Left ventricle myocardium inferior (tissue), 1 donor: ENCODE measurements around the gene CCDC124. TPM values are rescaled to one million over a fixed set of nuclear protein-coding genes. Genes with fewer than 3 reads are reported as not detected.

ENCODE experiments used
- DNase-seq: peaks from one replicate; pipeline ENCODE4 v3.0.0-alpha.2; 2020
- H3K27ac ChIP-seq: fragments of 200-600 bp; replicated peaks from 2 replicates; pipeline ENCODE4 v1.8.0; 2021
- H3K27me3 ChIP-seq: fragments of 200-600 bp; 2 replicates; pipeline ENCODE4 v1.8.0; 2021; ENCODE audit warnings: low read depth
- H3K36me3 ChIP-seq: fragments of 200-600 bp; 2 replicates; pipeline ENCODE4 v1.8.0; 2021
- H3K4me1 ChIP-seq: fragments of 200-600 bp; 2 replicates; pipeline ENCODE4 v1.8.0; 2021
- H3K4me3 ChIP-seq: fragments of 200-600 bp; 2 replicates; pipeline ENCODE4 v1.8.0; 2021; ENCODE audit warnings: mild to moderate bottlenecking, moderate library complexity
- H3K9me3 ChIP-seq: fragments of 200-600 bp; replicated peaks from 2 replicates; pipeline ENCODE4 v1.8.0; 2021
- intact Hi-C: fragments of 100-400 bp; cut with micrococcal nuclease; formaldehyde crosslinking; loops from one replicate; pipeline ENCODE4 v1.11.0; 2022
- total RNA-seq: library from RNA; stranded (reverse); fragmentation: NEBNext Ultra II Directional; extraction: Animal tissue kit (Norgen Biotek cat#: 25700); gene quantifications from one replicate; pipeline ENCODE4 v1.2.1, GENCODE V29; 2021
- TF ChIP-seq, protein P1 (sequence below): fragments of 200-600 bp; IDR thresholded peaks from 2 replicates; pipeline ENCODE4 v1.8.0; 2021; ENCODE audit warnings: antibody characterized with exemption, mild to moderate bottlenecking, borderline replicate concordance
- donor health status: DM: no; HTN: yes; CAD: no; lungs with severe emphysema.

Gene CCDC124
- total RNA-seq, 1 donor from 2014 or later, result 87.4 TPM

DNA sequence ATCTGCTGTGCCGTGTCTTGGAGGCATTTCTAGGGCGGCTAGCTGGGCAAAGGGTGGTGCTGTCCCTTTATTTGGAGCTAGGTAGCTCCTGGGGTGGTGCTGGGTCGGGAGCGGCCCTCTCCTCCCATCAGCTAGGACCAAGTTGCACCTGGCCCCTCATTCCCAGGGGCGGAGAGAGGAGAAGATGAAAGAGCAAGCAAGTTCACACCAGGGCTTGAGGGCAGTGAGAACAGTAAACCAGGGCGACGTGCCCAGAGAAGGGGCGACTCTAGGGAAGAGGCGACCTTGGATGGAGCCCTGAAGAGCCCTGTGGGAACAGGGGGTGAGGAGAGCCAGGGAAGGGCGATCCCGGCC is 17.1 kb downstream of the CCDC124 start:
- no peaks in the 10 kb centered on the region for H3K36me3 ChIP-seq
- H3K27ac ChIP-seq, result no peak overlapping the region
- TF ChIP-seq, protein P1, sequence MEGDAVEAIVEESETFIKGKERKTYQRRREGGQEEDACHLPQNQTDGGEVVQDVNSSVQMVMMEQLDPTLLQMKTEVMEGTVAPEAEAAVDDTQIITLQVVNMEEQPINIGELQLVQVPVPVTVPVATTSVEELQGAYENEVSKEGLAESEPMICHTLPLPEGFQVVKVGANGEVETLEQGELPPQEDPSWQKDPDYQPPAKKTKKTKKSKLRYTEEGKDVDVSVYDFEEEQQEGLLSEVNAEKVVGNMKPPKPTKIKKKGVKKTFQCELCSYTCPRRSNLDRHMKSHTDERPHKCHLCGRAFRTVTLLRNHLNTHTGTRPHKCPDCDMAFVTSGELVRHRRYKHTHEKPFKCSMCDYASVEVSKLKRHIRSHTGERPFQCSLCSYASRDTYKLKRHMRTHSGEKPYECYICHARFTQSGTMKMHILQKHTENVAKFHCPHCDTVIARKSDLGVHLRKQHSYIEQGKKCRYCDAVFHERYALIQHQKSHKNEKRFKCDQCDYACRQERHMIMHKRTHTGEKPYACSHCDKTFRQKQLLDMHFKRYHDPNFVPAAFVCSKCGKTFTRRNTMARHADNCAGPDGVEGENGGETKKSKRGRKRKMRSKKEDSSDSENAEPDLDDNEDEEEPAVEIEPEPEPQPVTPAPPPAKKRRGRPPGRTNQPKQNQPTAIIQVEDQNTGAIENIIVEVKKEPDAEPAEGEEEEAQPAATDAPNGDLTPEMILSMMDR, result no peak
- H3K27me3 ChIP-seq, result peaks cover 65% of the 10 kb centered on the region
- intact Hi-C loops, result no loop called here
- H3K4me1 ChIP-seq, result peaks cover 58% of the 10 kb centered on the region
- DNase-seq, result no peak
- H3K4me3 ChIP-seq, result peak overlapping the region; percentile 89
- no peaks in the 10 kb centered on the region for H3K9me3 ChIP-seq

DNA sequence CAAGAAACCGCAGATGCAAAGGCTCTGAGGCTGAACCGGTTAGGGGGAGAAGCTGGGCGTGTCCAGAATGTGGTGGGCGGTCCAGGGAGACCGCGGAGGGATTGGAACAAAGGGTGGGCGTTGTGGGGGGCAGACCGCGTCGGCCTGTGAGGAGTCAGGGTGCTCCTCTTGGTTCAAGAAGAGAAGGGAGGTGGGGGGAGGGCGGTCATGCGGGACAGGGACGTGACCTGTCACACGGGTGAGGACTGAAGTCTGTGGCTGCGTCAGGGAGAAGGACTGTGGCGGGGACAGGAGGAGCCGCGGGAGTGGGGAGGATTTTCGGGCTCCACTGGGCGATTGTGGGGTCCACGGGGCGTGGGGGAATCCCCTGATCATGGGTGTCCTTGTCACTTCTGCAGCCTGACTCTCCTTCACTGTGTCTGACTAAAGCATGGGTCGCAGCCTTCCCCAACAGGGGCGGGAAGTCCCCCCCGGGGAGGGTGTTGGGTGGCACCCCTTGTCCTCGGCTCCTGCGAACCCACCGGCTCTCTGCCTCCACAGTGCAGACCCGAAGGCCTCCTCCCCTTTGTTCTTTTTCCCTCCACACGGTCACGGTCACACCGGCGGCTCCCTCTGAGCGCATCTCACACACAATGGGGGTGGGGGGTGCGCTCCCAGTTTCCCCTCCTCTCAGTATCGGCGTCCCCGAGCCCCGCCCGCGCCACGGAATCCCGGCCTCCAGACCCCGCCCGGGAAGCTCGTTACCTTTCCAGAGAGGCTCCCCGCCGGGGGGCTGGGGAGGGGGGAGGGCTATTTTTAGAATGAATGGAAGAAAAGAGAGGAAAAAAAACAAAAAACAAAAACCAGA is 17.7 kb downstream of the CCDC124 start:
- H3K9me3 ChIP-seq, result no peaks in the 10 kb centered on the region
- TF ChIP-seq, protein P1, result no peak
- H3K36me3 ChIP-seq, result no peaks in the 10 kb centered on the region
- peak; percentile 16 for DNase-seq
- intact Hi-C loops, result no loop called here
- peaks cover 71% of the 10 kb centered on the region for H3K27me3 ChIP-seq
- H3K4me1 ChIP-seq, result peaks cover 58% of the 10 kb centered on the region
- H3K27ac ChIP-seq, result no peak overlapping the region
- peak overlapping the region; percentile 89 for H3K4me3 ChIP-seq

DNA sequence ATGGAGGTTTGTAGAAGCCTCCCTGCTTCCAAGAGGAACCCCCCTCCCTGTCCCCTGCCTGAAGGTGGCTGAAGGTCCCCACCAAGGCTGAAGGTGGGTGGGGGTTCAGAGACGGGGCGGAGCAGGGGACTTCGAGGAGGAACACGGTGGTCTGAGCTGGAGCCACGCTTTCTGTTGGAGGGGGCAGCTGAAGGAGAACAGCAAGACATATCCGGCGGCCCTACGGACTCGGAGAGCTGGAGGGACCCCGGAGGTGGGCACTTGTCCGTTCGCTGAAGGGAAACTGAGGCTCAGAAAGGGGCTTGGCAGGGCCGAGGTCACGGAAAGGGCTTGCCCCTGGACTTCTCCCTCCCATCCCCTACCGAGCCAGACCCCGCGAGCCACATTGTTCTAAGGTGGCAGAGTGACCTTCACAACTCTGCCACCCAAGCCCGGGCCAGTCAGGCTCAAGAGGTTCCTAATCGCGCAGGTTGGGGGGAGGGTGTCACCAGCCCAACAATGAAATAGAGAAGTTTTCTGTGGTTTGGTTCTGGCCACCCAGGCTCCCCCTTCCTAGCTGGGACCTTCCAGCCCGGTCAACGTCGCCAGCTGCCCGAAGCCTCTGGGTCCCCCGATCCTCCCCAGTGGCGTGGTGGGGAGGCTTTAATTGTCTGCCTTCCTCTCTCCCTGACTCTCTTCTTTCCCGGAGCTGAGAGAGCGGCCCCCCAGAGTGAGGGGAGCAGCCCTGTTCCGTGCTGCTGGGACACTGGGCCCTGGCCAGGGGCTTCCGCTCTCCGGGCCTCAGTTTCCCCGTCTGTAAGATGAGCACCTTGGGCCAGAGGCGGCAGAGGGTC is 18.6 kb downstream of the CCDC124 start:
- intact Hi-C loops, result no loop called here
- TF ChIP-seq, protein P1, result no peak
- Histone ChIP-seq H3K36me3 (no peaks in the 10 kb centered on the region), H3K4me3 (peak overlapping the region; percentile 89), H3K27me3 (peaks cover 79% of the 10 kb centered on the region), H3K4me1 (peaks cover 58% of the 10 kb centered on the region), H3K27ac (no peak overlapping the region), H3K9me3 (no peaks in the 10 kb centered on the region)
- DNase-seq, result no peak

DNA sequence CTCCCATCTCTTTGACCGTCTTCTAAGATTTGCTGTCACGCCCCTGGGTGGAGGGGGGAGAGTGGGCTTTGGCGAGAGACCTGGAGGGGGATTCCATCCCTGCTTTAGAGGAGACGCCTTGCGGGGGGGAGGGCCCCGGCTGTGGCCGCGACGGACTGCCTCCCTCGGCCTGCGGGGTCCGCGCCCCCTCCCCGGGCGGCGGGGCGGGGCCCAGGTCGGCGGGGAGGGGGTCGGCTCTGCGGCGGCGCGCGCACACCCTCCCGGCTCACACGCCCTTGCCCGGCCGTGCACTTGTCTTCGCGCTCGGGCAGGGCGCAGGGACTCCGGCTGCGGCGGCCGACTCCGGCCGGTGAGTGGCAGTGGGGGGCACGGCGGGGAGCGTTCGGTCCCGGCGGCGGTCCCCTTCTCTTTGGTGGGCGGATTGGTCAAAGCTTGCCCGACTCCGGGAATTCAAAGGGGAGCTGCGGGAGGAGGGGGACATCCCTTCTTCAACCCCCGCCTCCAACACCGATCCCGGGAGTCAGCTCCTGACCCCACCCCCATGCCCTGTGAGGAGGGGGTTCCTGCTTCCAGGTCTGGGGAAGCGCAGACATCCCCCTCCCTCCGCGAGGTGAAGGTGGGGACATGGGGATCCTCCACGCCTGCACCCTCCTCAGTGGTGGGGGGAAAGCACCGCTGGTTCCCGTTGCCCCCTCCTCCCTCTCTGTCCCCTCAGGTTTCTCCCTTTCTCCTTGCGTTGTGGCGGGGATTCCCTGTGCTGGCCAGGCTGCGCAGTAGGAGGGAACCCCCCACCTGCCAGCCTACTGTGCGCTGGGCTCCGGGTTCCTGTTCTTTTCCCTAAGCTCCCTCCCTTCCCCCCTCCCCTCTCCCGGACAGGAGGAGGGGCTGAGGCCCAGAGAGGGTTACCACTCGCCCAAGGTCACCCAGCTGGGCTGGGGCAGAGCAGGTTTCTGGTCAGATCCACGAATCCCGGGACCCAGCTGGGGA is 19.5 kb downstream of the CCDC124 start:
- H3K4me1 ChIP-seq, result peaks cover 54% of the 10 kb centered on the region
- H3K9me3 ChIP-seq, result no peaks in the 10 kb centered on the region
- DNase-seq, result no peak
- intact Hi-C loops, result no loop called here
- H3K4me3 ChIP-seq, result peak overlapping the region; percentile 89
- no peaks in the 10 kb centered on the region for H3K36me3 ChIP-seq
- no peak overlapping the region for H3K27ac ChIP-seq
- TF ChIP-seq, protein P1, result no peak
- peaks cover 86% of the 10 kb centered on the region for H3K27me3 ChIP-seq

DNA sequence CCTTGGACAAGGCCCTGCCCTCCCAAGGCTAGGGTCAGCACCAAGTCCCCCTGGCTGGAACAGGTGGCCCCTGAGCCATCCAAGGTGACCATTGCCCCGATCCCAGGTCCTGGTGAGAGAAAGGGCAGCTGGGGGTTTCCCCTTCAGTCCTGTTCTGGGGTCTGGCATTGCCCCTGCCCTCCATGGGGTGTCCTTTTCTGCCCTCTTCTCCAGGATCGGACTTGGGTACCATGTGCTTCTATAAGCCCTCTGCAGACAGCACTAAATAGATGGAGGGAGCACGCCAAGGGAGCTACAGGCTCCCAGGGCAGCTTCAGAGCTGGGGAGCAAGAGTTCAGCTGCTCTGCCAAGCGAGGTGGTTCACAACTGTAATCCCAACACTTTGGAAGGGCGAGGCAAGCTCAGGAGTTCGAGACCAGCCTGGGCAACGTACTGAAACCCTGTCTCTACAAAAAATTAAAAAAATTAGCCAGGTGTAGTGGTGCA is 20.5 kb downstream of the CCDC124 start:
- Histone ChIP-seq H3K4me1 (peaks cover 47% of the 10 kb centered on the region), H3K9me3 (no peaks in the 10 kb centered on the region), H3K27ac (no peak overlapping the region), H3K4me3 (no peak overlapping the region), H3K27me3 (peaks cover 97% of the 10 kb centered on the region), H3K36me3 (no peaks in the 10 kb centered on the region)
- DNase-seq, result no peak
- intact Hi-C loops, result no loop called here
- TF ChIP-seq, protein P1, result no peak
